HG03439 (cell line): ENCODE measurements around the gene RAB3GAP2.
"Not testable (repeated sequence)": the region's sequence is repeated elsewhere in the genome, so short reads cannot be mapped to it uniquely, and the experiment has no call there.

Experiments
- ATAC-seq: cut with Tn5 transposase; IDR thresholded peaks from one replicate; pipeline ENCODE4 v1.9.1; 2021; ENCODE audit warnings: mild to moderate bottlenecking, moderate library complexity; ENCODE audit not compliant: unreplicated experiment

Gene RAB3GAP2

GRCh38 chr1:220287129-220287528, 14.9 kb upstream of the RAB3GAP2 start:
- no peak for ATAC-seq

- no peak for ATAC-seq
Measured at GRCh38 chr1:220283625-220284024, 11.4 kb upstream of the RAB3GAP2 start.

GRCh38 chr1:220281159-220281574, 8.9 kb upstream of the RAB3GAP2 start:
- ATAC-seq, result no peak

- ATAC-seq, result no peak
Measured at GRCh38 chr1:220280249-220280648, 8.0 kb upstream of the RAB3GAP2 start.

GRCh38 chr1:220278991-220279390, 6.7 kb upstream of the RAB3GAP2 start:
- no peak for ATAC-seq

- no peak for ATAC-seq
Measured at GRCh38 chr1:220275430-220275829, 3.2 kb upstream of the RAB3GAP2 start.

GRCh38 chr1:220274251-220274855, 2.1 kb upstream of the RAB3GAP2 start:
- ATAC-seq, result no peak

GRCh38 chr1:220272841-220273090, 513 bp upstream of the RAB3GAP2 start:
- no peak for ATAC-seq

GRCh38 chr1:220271706-220272046, 577 bp downstream of the RAB3GAP2 start:
- no peak for ATAC-seq

GRCh38 chr1:220269036-220269435, 3.2 kb downstream of the RAB3GAP2 start:
- ATAC-seq, result no peak

- ATAC-seq, result no peak
Measured at GRCh38 chr1:220267630-220268029, 4.6 kb downstream of the RAB3GAP2 start.

GRCh38 chr1:220260228-220260627, 12.0 kb downstream of the RAB3GAP2 start:
- ATAC-seq, result not testable (repeated sequence)

GRCh38 chr1:220259756-220260155, 12.5 kb downstream of the RAB3GAP2 start:
- not testable (repeated sequence) for ATAC-seq

GRCh38 chr1:220256194-220256593, 16.1 kb downstream of the RAB3GAP2 start:
- not testable (repeated sequence) for ATAC-seq

GRCh38 chr1:220255204-220255603, 17.0 kb downstream of the RAB3GAP2 start:
- no peak for ATAC-seq

- ATAC-seq, result not testable (repeated sequence)
Measured at GRCh38 chr1:220253290-220253689, 19.0 kb downstream of the RAB3GAP2 start.

GRCh38 chr1:220251272-220251671, 21.0 kb downstream of the RAB3GAP2 start:
- no peak for ATAC-seq

- ATAC-seq, result no peak
Measured at GRCh38 chr1:220250681-220251080, 21.6 kb downstream of the RAB3GAP2 start.

GRCh38 chr1:220249522-220249921, 22.7 kb downstream of the RAB3GAP2 start:
- no peak for ATAC-seq

GRCh38 chr1:220248715-220249265, 23.5 kb downstream of the RAB3GAP2 start:
- not testable (repeated sequence) for ATAC-seq

- not testable (repeated sequence) for ATAC-seq
Measured at GRCh38 chr1:220245900-220246299, 26.4 kb downstream of the RAB3GAP2 start.

- no peak for ATAC-seq
Measured at GRCh38 chr1:220243947-220244346, 28.3 kb downstream of the RAB3GAP2 start.

- ATAC-seq, result no peak
Measured at GRCh38 chr1:220241072-220241663, 31.1 kb downstream of the RAB3GAP2 start.
